SK-N-SH (cell line): Measurements from ENCODE around the gene MAP2K5. TPM values are rescaled to one million over a fixed set of nuclear protein-coding genes. Genes with fewer than 3 reads are reported as not detected.

Source experiments
- CTCF ChIA-PET: fragments of 300-600, 350-600 bp; formaldehyde crosslinking; extraction: SDS; loops from one replicate; lab custom pipeline; 2021; lab: Yijun Ruan, JAX
- POLR2A ChIA-PET: fragments of 350-600 bp; sonication (Branson Sonifier 250); formaldehyde crosslinking; extraction: SDS; loops from one replicate; lab custom pipeline; 2020; ENCODE audit warnings: antibody characterized with exemption, inconsistent platforms; lab: Yijun Ruan, JAX
- DNase-seq: peaks from one replicate; pipeline ENCODE4 v3.0.0; 2012
- H2AFZ ChIP-seq: fragments of 200-600 bp; sonication (generic); 2 replicates; pipeline ENCODE4 v1.8.1; 2016; ENCODE audit warnings: antibody characterized with exemption, mild to moderate bottlenecking, low read depth
- H3F3A ChIP-seq: fragments of 200-600 bp; sonication (generic); replicated peaks from 2 replicates; pipeline ENCODE3; 2016; ENCODE audit warnings: antibody characterized with exemption, mild to moderate bottlenecking; ENCODE audit not compliant: insufficient read depth
- H3K27ac ChIP-seq, 2 experiments: fragments of 200-500 bp in 1 of 2; fragments of 200-600 bp in 1 of 2; sonication (Bioruptor generic) in 1 of 2; sonication (generic), shearing (Covaris generic) in 1 of 2; 2 replicates each; pipeline versions ENCODE4 v1.5.1 to v1.6.1; 2014 to 2016; ENCODE audit warnings: low read depth in 2 of 2, inconsistent platforms in 1 of 2, low read length in 1 of 2, mild to moderate bottlenecking in 1 of 2, mixed read lengths in 1 of 2
- H3K27me3 ChIP-seq: fragments of 200-600 bp; sonication (generic), shearing (Covaris generic); 2 replicates; pipeline ENCODE4 v1.6.1; 2016; ENCODE audit warnings: mixed run types; ENCODE audit not compliant: insufficient read depth
- H3K36me3 ChIP-seq, 2 experiments: fragments of 200-500 bp in 1 of 2; fragments of 200-600 bp in 1 of 2; sonication (Bioruptor generic) in 1 of 2; sonication (generic) in 1 of 2; replicated peaks in 1 of 2; 2 replicates each; pipeline versions ENCODE3 to v1.5.1; 2014 to 2016; ENCODE audit warnings: low read length in 1 of 2, mild to moderate bottlenecking in 1 of 2; ENCODE audit not compliant: insufficient read depth in 2 of 2, control insufficient read depth in 1 of 2
- H3K4me1 ChIP-seq, 2 experiments: fragments of 200-500 bp in 1 of 2; fragments of 200-600 bp in 1 of 2; sonication (Bioruptor generic) in 1 of 2; sonication (generic), shearing (Covaris generic) in 1 of 2; 2 replicates each; pipeline versions ENCODE4 v1.5.1 to v1.6.1; 2014 to 2016; ENCODE audit warnings: low read depth in 1 of 2, low read length in 1 of 2, mixed run types in 1 of 2; ENCODE audit not compliant: insufficient read depth in 2 of 2, control insufficient read depth in 1 of 2
- H3K4me2 ChIP-seq: fragments of 200-600 bp; sonication (generic), shearing (Covaris generic); 2 replicates; pipeline ENCODE4 v1.6.1; 2017; ENCODE audit warnings: mixed run types
- H3K4me3 ChIP-seq, 2 experiments: fragments of 200-500 bp in 1 of 2; fragments of 200-600 bp in 1 of 2; sonication (Bioruptor generic) in 1 of 2; sonication (generic), shearing (Covaris generic) in 1 of 2; 2 replicates each; pipeline versions ENCODE4 v1.5.1 to v1.8.1; 2014 to 2016; ENCODE audit warnings: low read depth in 2 of 2, inconsistent platforms in 1 of 2, low read length in 1 of 2, mild to moderate bottlenecking in 1 of 2, mixed read lengths in 1 of 2, moderate library complexity in 1 of 2
- H3K79me2 ChIP-seq: fragments of 200-600 bp; sonication (generic); 2 replicates; pipeline ENCODE4 v1.8.1; 2017; ENCODE audit warnings: mild to moderate bottlenecking; ENCODE audit not compliant: insufficient read depth
- H3K9ac ChIP-seq: fragments of 200-600 bp; sonication (generic); 2 replicates; pipeline ENCODE4 v1.6.1; 2017; ENCODE audit warnings: mixed run types
- H3K9me2 ChIP-seq: fragments of 200-600 bp; sonication (generic); 2 replicates; pipeline ENCODE4 v1.6.1; 2017; ENCODE audit warnings: mixed run types
- H3K9me3 ChIP-seq: fragments of 200-600 bp; sonication (generic); 2 replicates; pipeline ENCODE4 v1.6.1; 2017; ENCODE audit warnings: mixed run types, mild to moderate bottlenecking, moderate library complexity
- H4K20me1 ChIP-seq: fragments of 200-600 bp; sonication (generic); 2 replicates; pipeline ENCODE4 v1.6.1; 2017; ENCODE audit warnings: mild to moderate bottlenecking, mixed run types; ENCODE audit not compliant: insufficient read depth
- CTCF ChIP-seq: fragments of 200-600 bp; sonication (generic); IDR thresholded peaks from 2 replicates; pipeline ENCODE4 v1.6.1; 2017; ENCODE audit warnings: antibody characterized with exemption, mild to moderate bottlenecking, moderate library complexity
- ELF1 ChIP-seq: IDR thresholded peaks from 2 replicates; pipeline ENCODE4 v1.4.0; 2012
- GATA2 ChIP-seq: sonication (generic); formaldehyde crosslinking; IDR thresholded peaks from 2 replicates; pipeline ENCODE4 v1.5.0; 2020; ENCODE audit warnings: mild to moderate bottlenecking, missing genetic modification reagents
- IRF3 ChIP-seq: fragments of 150-350 bp; IDR thresholded peaks from 2 replicates; pipeline ENCODE4 v1.6.1; 2016; ENCODE audit warnings: mild to moderate bottlenecking, low read depth, low read length
- JUND ChIP-seq: IDR thresholded peaks from 2 replicates; pipeline ENCODE4 v1.4.0; 2012
- PBX3 ChIP-seq: IDR thresholded peaks from 2 replicates; pipeline ENCODE4; 2012
- RCOR1 ChIP-seq: fragments of 150-350 bp; IDR thresholded peaks from 2 replicates; pipeline ENCODE4 v1.6.1; 2017; ENCODE audit warnings: antibody characterized with exemption, low read length
- RXRA ChIP-seq: IDR thresholded peaks from 2 replicates; pipeline ENCODE4 v1.4.0; 2012; ENCODE audit warnings: low read depth, mild to moderate bottlenecking, borderline replicate concordance
- SMC3 ChIP-seq: IDR thresholded peaks from 2 replicates; pipeline ENCODE4 v1.6.1; 2012; ENCODE audit warnings: low read depth, low read length, improper control_type of control experiment
- ZBTB33 ChIP-seq: IDR thresholded peaks from 2 replicates; pipeline ENCODE4 v1.4.0; 2012; ENCODE audit warnings: low read depth, borderline replicate concordance
- WGBS: methylation state at CpG from one replicate; pipeline ENCODE4 v1.1.6; 2017; ENCODE audit warnings: low lambda C conversion rate; 5-methylcytosine and 5-hydroxymethylcytosine counted together
- polyA plus RNA-seq, 3 experiments: library from polyadenylated mRNA; depleted of rRNA; stranded (reverse); fragments of >200 nt; gene quantifications; 2 replicates each; pipeline ENCODE4 v1.2.3, GENCODE V29; 2012

The MAP2K5 gene
- polyA plus RNA-seq, 1 of the 3 experiments (the other 2 are of a cell fraction): 6.2 TPM

- no peak for TF ChIP-seq CTCF
- TF ChIP-seq RCOR1: no peak
- TF ChIP-seq SMC3: no peak
- TF ChIP-seq JUND: no peak
- TF ChIP-seq PBX3: no peak
- TF ChIP-seq, all 33 proteins: peak for 0
These were observed 283.6 kb downstream of the MAP2K5 start (continued) for GRCh38 chr15:67825881-67826716.

- Histone ChIP-seq H4K20me1 (no peaks in the 10 kb centered on the region), H3K9me3 (no peaks in the 10 kb centered on the region)
- TF ChIP-seq RXRA: no peak
- TF ChIP-seq ELF1: no peak
- TF ChIP-seq ZBTB33: no peak
- TF ChIP-seq IRF3: no peak
- TF ChIP-seq GATA2 (CRISPR knock-in tag): no peak
- TF ChIP-seq, all 33 proteins: peak for 0
- H3K4me2 ChIP-seq: no peak overlapping the region
- ChIA-PET CTCF (interaction anchor here (1.0 to 1.7 kb wide), 2 partner anchors 9 to 880 kb away, joined by 3 to 4 read pairs; no protein-coding TSS in a partner anchor), POLR2A (no interaction called here)
- no peaks in the 10 kb centered on the region for H3K79me2 ChIP-seq
- no peaks in the 10 kb centered on the region for H3F3A ChIP-seq
- peak; percentile 31 for DNase-seq
- H3K4me1 ChIP-seq: peaks cover 0 to 21% of the 10 kb centered on the region in 2 experiments; a peak in 2 of 4 replicates
- H3K27me3 ChIP-seq: peaks cover 27% of the 10 kb centered on the region
- H3K9ac ChIP-seq: no peak overlapping the region
- no peaks in the 10 kb centered on the region for H3K36me3 ChIP-seq
- no peak overlapping the region for H3K4me3 ChIP-seq
- H2AFZ ChIP-seq: no peak overlapping the region
- H3K9me2 ChIP-seq: no peaks in the 10 kb centered on the region
- WGBS: 91% methylated on average over 34 of the region's 88 CpGs
- H3K27ac ChIP-seq: no peak overlapping the region
These were observed 284.4 kb downstream of the MAP2K5 start for GRCh38 chr15:67826717-67827561.
